HG02884 (cell line): ENCODE data around the gene CCDC7.
"Not testable (repeated sequence)": the region's sequence is repeated elsewhere in the genome, so short reads cannot be mapped to it uniquely, and the experiment has no call there.

Experiments
- ATAC-seq: cut with Tn5 transposase; IDR thresholded peaks from one replicate; pipeline ENCODE4 v1.9.1; 2021; ENCODE audit warnings: mild to moderate bottlenecking, moderate library complexity; ENCODE audit not compliant: unreplicated experiment

The CCDC7 gene

DNA sequence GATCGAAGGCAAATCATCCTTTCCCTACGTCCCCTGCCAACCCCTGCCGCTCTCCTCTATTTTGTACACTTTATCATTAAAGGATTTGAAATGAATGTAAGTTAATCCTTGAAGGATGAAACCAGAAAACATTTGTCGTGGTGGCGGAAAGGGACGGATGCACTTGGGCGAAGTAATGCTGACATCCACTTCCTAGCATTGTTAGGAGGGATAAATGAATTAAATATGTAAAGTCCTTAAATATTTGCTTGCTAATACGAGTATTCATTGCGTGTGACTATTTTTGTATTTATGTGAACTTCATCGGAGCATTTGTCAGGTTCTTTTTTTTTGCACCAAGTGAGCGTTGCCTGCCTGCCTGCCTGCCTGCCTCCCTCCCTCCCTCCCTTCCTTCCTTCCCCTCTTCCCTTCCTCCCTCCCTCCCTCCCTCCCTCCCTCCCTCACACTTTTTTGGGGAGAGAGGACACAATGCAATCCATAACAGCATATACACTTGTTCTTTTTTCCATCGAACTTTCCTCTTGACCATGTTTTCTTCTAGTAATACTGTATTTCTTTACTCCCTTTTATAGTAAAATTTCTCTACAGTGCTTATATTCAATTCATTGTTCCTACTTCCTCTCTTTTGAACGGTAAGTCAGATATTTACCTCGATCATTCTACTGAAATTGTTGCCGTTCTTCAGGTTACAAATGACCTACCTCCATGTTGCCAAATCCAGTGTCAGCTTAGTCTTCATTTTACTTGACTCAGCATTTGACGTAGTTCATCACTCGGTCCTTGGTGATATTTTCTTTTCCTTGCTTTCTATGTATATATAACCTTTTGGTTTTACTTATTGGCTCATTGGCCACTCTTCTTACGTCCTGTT is 831 bp downstream of the CCDC7 start:
- no peak for ATAC-seq

DNA sequence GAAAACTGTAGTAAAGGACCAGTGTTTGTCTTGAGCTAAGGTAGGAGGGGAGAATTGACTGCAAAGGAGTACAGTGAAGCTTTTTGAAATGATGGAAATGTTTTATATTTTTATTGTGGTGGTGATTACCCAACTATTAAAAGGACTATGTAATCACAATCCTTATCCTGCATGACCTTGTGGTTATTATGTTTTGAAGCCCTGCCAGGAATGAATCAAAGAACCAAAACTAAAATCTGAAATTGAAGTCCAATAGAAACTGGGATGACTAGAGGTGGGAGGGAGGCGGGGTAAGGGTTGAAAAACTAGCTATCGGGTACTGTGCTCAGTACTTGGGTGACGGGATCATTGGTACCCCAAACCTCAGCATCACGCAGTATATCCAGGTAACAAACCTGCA is 8.2 kb downstream of the CCDC7 start:
- no peak for ATAC-seq

DNA sequence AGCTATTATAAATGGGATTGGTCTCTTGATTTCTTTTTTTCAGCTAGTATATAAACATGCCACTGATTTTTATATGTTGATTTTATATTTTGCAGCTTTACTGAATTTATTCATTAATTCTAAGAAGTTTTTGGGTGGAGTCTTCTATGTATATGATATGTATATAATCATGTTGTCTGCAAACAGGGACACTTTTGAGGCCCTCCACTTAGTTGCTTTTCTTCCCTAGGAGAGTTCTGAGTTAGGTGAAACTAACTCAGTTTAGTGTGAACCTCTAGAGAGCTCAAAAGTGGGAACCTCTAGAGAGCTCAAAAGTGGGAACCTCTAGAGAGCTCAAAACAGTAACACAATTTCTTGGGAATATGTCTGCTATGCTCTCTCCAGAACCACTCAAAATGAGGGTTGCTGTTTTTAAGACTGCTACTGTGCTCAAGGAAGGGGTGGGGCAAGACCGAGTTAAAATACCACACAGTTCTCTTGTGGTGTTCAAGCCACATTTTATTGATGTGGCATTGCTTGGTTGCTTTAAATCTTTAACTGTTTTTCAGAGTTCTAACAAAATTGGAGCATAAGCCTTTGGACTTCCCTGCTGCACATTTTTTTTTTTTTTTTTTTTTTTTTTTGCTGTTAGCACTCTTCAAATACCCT is 13.2 kb downstream of the CCDC7 start:
- no peak for ATAC-seq

DNA sequence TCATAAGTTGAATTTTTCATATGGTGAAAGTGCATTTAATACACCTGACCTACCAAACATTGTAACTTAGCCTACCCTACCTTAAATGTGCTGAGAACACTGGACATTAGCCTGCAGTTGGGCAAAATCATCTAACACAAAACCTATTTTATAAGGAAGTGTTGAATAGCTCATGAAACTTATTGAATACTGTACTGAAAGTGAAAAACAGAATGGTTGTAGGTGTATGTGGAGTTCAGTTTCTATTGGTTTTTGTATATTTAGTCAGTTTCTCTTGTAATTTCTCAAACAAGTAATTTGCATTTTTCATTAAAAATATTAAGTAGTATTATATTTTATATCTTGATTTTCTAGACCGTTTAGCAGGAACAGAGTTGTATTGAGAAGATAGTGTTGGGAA is 15.3 kb downstream of the CCDC7 start:
- ATAC-seq = no peak

DNA sequence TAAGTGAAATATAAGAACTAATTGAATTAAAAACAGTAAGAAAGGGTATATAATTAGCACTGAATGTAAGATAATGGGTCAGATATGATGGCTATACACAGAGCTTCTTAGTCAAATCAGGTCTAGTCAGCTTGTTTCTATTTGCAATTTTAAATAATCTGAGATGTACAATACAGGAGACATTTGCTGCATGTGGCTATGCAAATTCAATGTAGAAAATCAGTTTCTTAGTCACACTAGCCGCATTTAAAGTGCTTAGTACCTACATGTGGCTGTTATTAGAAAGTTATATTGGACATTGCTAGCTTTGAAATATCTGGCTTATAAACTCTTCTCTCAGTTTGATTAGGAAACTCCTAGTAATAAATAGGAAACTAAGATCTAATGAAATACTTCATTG is 25.3 kb downstream of the CCDC7 start:
- ATAC-seq = peak; percentile 90

DNA sequence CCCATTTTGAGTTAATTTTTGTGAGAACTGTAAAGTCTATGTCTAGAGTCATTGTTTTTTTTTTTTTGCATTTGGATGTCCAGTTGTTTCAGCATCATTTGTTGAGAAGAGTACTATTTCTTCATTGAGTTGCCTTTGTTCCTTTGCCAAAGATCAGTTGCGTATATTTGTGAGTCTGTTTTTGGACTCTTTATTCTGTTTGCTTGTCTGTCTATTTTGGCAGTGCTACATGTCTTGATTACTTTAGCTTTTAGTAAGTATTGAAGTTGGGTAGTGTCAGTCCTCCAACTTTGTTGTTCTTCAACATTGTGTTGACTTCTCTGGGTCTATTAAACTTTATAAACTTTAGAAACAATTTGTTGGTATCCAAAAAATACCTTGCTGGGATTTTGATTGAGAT is 31.6 kb downstream of the CCDC7 start:
- ATAC-seq = no peak

DNA sequence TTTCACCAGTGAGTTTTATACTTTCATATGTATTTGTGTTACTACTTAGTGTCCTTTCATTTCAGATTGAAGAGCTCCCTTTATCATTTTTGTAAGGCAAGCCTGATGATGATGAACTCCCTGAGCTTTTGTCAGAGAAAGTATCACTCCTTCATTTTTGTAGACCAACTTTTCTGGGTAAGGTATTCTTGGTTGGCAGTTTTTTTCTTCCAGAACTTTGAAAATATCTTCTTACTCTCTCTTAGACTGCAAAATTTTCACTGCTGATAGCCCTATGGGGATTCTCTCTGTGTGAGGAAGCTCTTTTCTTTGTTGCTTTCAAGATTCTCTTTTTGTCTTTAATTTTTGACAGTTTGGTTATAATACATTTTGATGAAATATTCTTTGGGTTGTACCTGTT is 35.7 kb downstream of the CCDC7 start:
- ATAC-seq = no peak

DNA sequence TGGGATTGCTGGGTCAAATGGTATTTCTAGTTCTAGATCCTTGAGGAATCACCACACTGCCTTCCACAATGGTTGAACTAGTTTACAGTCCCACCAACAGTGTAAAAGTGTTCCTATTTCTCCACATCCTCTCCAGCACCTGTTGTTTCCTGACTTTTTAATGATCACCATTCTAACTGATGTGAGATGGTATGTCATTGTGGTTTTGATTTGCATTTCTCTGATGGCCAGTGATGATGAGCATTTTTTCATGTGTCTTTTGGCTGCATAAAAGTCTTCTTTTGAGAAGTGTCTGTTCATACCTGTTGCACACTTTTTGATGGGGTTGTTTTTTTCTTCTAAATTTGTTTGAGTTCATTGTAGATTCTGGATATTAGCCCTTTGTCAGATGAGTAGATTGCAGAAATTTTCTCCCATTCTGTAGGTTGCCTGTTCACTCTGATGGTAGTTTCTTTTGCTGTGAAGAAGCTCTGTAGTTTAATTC is 37.1 kb downstream of the CCDC7 start:
- not testable (repeated sequence) for ATAC-seq

DNA sequence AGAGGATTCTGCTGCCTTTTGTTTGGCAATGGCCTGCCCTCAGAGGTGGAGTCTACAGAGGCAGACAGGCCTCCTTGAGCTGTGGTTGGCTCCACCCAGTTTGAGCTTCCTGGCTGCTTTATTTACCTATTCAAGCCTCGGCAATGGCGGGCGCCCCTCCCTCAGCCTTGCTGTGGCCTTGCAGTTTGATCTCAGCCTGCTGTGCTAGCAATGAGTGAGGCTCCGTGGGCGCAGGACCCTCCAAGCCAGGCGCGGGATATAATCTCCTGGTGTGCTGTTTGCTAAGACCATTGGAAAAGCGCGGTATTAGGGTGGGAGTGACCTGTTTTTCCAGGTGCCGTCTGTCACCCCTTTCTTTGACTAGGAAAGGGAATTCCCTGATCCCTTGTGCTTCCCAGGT is 42.1 kb downstream of the CCDC7 start:
- not testable (repeated sequence) for ATAC-seq

DNA sequence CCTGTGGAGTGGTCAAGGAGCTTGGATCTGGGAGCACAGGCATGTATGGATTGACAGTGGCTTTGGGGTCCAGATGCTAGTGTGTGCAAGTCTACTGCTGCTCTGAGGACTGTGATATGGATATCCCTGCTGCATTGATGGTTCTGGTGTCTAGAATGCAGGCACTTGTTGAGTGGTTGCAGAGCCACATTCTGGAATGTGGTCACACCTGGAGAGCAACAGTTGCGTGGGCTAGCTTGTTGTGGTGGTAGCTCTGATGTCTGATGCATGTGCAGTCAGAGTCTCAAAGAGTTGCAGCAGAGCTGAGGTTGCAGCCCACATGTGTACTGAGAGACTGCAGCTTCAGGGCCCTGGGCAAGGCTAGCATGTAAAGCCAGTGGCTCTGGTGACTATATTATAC is 43.2 kb downstream of the CCDC7 start:
- no peak for ATAC-seq

DNA sequence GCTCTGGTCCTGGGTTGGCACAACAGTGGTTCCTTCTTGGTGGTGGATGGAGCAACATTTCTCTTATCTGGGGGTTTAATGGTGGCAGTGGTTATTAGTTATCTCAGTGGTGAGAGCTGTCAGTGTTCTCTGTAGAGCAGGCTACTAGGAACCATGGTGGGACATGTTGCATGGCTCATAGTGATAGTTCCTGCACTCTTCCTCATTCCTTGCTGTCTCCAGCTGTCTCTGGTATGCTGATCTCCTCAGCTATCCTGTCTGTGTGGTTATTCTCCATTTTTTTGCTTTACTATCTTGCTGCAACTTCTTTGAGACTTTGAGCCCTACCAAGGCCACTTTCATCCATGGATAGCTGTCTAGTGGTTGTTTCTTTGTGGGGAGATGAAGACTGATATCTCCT is 44.0 kb downstream of the CCDC7 start:
- no peak for ATAC-seq

DNA sequence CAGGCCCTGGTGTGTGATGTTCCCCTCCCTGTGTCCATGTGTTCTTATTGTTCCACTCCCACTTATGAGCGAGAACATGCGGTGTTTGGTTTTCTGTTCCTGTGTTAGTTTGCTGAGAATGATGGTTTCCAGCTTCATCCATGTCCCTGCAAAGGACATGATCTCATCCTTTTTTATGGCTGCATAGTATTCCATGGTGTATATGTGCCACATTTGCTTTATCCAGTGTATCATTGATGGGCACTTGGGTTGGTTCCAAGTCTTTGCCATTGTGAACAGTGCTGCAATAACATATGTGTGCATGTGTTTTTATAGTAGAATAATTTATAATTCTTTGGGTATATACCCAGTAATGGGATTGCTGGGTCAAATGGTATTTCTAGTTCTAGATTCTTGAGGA is 48.6 kb downstream of the CCDC7 start:
- ATAC-seq = not testable (repeated sequence)

DNA sequence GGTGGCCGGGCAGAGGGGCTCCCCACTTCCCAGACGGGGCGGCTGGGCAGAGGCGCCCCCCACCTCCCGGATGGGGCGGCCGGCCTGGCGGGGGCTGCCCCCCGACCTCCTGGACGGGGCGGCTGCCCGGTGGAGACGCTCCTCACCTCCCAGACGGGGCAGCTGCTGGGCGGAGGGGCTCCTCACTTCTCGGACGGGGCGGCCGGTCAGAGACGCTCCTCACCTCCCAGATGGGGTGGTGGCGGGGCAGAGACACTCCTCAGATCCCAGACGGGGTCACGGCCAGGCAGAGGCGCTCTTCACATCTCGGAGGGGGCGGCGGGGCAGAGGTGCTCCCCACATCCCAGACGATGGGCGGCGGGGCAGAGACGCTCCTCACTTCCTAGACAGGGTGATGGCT is 54.2 kb downstream of the CCDC7 start:
- ATAC-seq = not testable (repeated sequence)

DNA sequence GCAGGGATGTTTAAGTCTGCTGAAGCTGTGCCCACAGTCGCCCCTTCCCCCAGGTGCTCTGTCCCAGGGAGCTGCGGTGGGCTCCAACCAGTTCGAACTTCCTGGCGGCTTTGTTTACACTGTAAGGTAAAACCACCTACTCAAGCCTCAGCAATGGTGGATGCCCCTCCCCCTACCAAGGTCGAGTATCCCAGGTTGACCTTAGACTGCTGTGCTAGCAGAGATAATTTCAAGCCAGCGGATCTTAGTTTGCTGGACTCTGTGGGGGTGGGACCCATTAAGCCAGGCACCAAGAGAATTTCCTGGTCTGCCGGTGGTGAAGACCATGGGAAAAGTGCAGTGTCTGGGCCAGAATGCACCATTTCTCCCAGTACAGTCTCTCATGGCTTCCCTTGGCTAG is 56.0 kb downstream of the CCDC7 start:
- ATAC-seq = no peak

DNA sequence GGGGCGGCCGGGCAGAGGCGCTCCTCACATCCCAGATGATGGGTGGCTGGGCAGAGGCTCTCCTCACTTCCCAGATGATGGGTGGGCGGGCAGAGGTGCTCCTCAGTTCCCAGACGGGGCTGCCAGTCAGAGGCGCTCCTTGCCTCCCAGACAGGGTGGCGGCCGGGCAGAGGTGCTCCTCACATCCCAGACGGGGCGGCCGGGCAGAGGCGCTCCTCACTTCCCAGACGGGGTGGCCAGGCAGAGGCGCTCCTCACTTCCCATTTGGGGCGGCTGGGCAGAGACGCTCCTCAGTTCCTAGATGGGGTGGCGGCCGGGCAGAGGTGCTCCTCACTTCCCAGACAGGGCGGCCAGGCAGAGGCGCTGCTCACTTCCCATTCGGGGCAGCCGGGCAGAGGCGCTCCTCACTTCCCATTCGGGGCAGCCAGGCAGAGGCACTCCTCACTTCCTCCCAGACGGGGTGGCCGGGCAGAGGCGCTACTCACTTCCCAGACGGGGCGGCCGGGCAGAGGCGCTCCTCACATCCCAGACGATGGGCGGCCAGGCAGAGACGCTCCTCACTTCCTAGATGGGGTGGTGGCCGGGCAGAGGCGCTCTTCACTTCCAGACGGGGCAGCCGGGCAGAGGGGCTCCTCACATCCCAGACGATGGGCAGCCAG is 60.0 kb downstream of the CCDC7 start:
- ATAC-seq = not testable (repeated sequence)

DNA sequence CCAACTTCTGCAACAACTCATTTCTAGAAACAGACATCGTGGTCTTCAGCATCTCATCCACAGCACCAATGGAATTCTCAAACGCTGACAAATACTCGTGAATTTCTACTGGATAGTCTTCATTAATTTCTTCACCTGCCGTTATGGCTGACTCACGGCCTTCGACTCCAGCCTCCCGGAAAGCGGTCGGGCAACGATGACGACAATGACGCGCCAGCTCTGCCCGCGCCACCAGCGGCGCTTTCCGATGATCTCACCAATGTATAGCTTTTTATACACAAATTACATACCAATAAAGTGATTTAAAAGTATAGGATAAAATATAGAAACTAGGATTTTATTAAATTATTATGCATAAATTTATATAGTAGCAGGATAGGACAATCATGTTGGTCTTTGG is 65.7 kb downstream of the CCDC7 start:
- ATAC-seq = no peak

DNA sequence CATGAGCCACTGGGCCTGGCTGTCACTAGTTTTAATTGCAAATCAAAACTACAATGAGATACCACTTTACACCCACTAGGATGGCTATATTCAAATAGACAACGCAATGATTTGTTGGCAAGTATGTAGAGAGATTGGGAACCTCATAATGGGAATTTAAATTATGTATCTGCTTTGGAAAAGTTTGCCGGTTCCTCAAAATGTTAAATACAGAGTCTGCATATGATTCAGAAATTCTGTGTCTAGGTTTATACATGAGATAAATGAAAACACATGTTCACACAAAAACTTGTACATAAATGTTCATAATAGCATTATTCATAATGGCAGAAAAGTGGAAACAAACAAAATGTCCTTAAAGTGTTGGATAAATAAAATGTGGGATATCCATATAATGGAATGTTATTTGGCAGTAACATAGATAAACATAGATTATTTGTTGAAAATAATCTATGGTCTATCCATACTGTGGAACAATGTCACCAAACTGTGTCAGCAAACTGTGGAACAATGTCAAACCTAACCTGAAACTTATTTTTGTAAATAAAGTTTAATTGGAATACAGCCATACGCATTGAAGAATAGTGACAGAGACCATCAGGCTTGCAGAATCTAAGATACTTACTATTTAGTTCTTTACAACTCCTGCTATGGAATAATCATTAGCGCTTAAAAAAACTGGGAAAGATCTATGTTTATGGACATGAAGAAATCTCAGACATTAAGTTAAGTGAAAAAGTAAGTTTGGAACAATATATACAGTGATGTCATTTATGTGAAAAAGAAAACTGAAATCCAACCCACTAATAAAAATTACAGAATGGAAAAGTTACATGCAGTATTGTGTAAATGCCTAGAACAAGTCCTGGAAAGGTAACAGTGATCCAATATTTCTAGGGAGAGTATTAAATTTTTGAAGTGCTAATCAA is 70.9 kb downstream of the CCDC7 start:
- no peak for ATAC-seq

DNA sequence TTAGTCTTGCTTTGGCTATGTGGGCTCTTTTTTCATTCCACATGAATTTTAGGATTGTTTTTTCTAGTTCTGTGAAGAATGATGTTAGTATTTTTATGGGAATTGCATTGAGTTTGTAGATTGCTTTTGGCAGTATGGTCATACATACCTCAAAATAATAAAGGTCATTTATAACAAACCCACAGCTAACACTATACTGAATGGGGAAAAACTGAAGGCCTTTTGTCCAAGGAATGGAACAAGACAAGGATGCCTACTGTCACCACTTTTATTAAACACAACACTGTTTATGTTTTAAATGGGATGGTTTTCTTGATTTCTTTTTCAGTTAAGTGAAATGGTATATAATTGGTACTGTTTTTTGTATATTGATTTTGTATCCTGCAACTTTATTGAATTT is 84.3 kb downstream of the CCDC7 start:
- ATAC-seq = no peak

DNA sequence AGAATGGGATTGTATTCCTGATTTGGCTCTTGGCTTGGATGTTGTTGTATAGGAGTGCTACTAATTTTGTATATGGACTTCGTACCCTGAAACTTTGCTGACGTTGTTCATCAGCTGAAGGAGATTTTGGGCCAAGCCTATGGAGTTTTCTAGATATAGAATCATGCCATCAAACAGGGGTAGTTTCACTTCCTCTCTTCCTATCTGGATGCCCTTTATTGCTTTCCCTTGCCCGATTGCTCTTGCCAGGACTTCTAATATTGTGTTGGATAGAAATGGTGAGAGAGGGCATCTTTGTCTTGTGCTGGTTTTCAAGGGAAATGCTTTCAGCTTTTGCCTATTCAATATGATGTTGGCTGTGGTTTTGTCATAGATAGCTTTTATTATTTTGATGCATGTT is 92.3 kb downstream of the CCDC7 start:
- no peak for ATAC-seq

DNA sequence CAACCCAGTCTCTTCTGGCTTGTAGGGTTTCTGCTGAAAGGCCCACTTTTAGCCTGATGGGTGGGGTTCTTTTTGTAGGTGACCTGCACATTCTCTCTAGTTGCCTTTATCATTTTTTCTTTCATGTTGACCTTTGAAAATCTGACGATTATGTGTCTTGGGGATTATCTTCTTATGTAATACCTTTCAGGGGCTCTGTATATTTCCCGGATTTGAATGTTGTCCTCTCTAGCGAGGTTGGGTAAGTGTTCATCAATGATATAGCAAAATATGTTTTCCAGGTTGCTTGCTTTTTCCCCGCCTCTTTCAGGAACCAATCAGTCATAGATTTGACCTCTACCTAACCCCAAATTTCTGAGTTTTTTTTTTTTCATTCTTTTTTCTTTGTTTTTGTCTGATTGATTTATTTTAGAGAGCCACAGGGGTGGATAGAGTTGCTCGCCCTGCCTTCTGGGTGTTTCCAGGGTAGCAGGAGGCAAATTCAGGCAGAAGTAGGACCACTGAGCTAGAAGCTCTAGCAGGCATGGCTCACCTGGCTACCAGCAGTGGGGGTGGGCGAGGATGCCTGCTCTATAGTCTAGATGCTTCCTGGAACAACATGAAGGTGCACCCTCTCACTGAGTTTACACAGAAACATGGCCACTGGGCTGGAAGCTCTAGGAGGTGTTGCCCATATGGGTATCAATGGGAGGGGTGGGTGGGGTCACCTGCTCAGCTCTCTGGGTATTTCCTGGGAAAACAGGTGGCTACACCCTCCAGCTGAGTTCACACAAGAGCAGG is 94.9 kb downstream of the CCDC7 start:
- ATAC-seq = no peak
